ENCODE measurements around the gene BMP2K.
"Not testable (repeated sequence)": the region's sequence is repeated elsewhere in the genome, so short reads cannot be mapped to it uniquely, and the experiment has no call there.

The BMP2K gene

DNA sequence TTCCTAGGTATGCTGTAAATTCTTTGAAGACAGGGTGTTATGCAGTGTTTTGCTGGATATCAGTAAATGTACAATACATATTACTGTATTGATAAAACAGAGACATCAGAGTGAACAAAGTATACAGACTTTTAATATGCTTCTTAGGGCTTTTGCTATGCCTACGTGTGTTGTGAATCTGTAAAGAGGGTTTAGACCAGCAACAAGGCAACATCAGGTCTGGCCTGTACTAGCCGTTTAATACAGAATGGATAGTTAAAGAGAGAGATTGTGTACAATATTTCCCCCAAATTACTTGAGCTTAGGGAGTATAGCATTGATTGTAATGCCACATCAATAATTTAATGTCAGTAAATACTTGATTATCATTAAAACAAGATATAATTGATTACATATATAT is 87.8 kb downstream of the BMP2K start:
- DNase-seq (ENCODE audit: low read depth in 2 of 2): no peak

DNA sequence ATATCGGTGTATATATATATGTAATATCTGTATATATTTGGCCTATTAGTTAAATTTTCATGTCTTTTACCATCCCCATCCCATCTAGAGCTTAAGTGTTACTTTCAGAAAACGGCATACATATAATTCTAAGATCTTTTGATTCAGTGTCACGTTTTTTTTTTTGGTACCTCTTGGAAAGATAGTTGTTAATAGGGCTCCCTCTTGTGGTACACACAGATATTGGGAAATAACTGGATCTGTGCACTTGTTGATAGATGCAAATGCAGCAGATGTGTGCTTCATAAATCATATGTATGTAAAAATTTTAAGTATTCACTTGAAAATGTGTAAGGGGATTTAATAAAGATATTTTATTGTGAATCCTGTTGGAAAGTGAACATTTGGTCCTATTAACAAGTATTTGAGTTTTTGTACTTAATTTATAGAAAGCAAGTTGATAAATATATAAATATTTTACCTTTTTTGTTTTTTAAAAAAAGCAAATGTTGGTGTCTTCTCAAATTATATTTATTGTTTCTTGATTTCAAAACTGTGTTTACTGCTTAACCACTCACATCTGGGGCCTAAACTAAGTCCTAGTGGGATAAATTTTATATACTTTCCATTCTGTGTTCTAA is 88.4 kb downstream of the BMP2K start:
- DNase-seq (ENCODE audit: low read depth in 2 of 2): no peak

DNA sequence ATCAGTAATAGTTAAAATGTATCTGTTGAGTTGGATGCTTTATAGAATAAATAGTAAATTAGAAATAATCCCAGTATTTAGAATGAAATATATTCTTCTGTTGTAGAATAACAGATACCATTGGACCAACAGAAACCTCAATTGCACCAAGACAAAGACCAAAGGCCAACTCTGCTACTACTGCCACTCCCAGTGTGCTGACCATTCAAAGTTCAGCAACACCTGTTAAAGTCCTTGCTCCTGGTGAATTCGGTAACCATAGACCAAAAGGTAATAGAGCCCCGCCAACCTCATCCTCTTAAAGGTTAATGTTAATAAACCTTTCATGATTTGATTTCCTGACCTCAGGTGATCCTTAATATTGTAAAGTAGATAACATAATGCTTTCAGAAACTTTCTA is 89.3 kb downstream of the BMP2K start:
- no peak for DNase-seq (ENCODE audit: low read depth in 2 of 2)

DNA sequence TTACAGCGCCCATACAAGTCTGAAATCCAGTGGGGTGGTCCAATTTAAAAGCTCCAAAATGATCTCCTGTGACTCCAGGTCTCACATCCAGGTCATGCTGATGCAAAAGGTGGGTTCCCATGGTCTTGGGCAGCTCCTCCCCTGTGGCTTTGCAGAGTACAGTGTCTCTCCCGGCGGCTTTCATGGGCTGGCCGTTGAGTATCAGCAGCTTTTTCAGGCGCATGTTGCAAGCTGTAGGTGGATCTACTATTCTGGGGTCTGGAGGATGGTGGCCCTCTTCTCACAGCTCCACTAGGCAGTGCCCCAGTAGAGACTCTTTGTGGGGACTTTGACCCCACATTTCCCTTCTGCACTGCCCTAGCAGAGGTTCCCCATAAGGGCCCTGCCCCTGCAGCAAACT is 92.6 kb downstream of the BMP2K start:
- not testable (repeated sequence) for DNase-seq (ENCODE audit: low read depth in 2 of 2)

DNA sequence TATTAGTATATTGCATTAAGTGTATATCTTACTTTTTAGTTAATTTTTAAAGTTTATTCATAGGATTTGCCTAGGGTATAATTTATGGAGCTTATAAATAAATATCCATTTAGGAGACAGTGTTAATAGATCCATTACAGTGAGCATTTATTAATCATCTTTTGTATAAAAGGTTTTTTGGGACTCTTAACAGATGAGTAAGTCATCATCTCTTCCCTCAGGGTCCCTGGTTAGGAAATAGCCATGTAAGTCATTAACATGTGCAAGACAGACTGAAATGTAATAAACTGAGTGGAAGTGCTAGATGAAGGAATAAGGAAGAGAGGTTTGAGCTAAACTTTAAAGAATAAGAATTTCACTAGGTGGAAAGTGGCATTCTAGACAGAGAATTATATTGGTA is 93.9 kb downstream of the BMP2K start:
- DNase-seq (ENCODE audit: low read depth in 2 of 2): no peak

DNA sequence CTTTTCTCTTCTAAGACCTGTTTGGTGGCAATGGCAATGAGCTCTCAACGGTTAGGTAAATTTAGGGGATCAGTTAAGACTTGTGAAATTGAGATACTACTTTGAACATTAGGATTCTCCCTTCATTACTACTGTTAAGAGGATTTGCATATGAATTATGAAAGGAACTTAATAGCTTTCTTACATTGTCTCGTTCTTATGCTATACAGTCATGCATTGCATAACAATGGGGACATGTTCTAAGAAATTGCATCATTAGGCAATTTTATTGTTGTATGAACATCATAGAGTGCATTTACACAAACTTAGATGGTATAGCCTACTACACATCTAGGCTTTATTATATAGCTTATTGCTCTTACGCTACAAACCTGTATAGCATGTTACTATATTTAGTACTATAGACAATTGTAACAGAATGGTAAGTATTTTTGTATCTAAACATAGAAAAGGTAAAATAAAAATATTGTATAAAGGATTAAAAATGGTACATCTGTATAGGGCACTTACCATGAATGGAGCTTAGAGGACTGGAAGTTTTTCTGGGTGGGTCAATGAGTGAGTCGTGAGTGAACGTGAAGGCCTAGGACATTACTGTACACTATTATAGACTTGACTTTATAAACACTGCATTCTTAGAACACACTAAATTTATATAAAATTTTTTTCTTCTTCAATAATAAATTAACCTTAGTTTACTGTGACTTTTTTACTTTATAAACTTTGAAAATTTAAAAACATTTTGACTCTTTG is 100.6 kb downstream of the BMP2K start:
- DNase-seq (ENCODE audit: low read depth in 2 of 2): no peak

DNA sequence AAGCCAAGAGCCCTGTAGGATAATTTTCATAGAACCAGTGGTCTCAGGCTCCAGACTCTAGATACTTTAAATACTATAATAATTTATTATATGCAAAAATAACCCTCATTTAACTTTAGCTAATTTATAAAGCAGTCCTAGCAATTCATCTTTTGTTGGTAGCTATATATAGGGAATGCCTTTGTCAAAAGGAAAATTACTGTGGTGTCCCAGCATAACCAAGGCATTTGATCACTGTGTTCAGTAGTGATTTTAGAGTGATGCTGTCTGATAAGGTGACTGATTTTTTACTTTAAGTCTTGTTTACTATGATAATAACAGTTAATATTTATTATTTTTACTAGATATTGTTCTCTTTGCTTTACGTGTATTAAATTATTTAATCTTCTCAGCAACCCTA is 101.9 kb downstream of the BMP2K start:
- DNase-seq (ENCODE audit: low read depth in 2 of 2): no peak

DNA sequence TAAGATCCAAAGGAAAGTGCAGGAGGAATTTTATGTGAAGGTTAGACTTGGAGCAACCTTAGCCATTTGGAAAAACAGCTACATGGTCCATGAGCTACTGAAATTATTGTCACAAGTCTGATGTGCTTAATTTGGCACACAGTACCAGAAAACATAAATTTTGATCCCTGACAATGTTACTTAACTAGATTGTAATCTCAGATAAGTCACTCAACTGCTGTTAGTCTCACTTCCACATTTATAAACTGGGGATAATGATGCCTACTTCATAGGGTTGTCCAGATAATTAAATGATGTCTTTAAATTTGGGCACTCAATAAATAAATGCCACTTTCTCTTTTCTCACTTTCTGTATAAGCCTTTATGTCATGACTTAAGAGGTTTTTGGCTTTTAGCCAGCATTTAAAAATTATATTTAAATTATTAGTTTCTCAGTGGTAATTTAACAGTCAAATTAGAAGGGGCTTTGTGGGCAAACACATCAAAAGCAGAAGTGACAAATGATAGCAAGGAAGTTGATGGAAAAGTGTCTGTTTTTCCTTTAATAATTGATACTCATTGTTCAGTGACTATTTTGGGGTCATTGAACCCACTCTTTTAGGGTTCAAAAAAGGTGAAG is 104.8 kb downstream of the BMP2K start:
- no peak for DNase-seq (ENCODE audit: low read depth in 2 of 2)

DNA sequence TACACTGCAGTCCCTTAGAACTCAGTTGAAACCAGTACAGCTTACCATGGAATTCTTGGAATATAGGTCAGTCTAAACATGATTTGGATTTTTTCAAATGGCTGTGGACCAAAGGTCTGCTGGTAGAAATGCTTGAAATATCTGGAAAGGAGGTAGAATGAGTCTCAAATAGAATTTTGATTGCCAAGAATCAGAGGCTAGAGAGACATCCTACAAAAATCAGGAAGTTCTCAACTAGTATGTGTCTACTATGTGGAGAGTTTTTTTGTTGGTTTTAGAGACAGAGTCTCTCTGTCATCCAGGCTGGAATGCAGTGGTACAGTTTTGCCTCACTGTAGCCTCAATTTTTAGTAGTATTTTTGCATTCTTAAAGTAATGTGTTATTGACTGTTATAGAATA is 109.4 kb downstream of the BMP2K start:
- DNase-seq (ENCODE audit: low read depth in 2 of 2): no peak

DNA sequence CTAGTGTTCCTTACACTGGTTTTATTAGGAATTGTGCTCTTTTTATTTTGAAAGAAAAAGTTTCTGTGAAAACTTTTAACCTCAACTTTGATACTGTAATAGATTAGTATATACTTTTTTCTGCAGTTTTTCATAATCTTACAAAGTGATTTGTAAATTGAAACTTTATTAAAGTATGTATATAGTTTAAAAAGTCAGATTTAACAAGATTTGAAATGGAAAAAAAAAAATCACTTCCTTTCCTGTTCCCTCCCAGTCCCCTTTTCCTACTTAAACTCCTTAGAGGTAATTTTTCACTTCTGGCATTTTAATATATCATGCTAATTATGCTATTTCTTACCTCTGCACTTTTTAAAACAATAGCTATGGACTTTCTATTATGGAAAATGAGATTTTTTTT is 113.8 kb downstream of the BMP2K start:
- no peak for DNase-seq (ENCODE audit: low read depth in 2 of 2)

DNA sequence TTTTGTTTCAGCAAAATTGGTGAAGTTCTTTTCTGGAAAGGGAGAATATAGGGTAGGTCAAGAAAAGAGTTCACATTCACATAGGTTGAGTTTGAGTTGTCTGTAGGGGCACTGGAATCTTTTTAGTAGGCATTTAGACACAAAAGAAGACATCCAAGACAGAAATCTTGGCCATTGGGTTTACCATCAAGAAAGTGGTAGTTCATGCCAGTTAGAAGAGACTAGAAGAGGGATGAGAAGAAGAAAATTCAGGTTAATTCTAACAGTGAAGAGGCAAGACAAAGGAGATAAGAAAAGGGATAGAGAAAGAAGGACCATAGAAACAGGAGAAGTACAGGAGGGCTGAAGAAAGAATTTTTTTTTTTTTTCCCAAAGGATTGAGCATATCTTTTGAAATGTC is 123.2 kb downstream of the BMP2K start:
- DNase-seq (ENCODE audit: low read depth in 2 of 2): no peak

DNA sequence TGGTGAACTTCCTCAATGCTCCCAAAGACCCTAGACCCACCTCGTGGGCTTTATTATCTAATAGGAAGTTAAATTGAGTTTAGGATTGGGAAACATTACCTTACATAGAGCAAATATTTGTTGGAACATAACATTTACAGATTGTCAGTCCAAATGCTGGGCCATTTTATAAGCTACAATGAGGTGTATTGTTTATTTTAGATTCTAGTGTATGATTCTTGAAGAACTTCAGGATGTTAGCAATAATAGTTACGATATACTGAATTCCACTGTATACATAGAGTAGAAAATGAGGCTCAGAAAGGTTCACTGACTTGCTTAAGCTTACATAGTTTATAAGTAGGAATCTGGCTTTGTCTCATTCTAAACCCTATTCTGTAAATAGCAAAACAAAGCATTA is 125.7 kb downstream of the BMP2K start:
- DNase-seq (ENCODE audit: low read depth in 2 of 2): no peak

DNA sequence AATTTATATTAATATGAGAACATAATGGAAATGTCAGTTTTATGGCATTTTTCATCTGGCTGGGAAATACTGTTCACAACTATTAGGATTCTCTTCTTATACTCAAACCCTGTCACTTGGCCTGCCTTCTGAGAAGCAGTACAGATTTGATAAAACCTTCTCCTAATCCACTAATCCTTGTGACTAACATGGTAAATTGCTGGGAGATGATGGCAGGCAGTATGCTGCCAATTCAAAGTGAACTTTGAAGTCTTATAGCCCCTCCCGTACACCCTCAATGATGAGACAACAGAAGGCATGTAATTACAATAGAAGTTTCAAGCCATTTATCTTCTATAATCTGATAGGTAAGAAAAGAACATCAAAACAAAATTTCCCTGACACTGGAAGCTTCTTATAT is 126.1 kb downstream of the BMP2K start:
- DNase-seq (ENCODE audit: low read depth in 2 of 2): no peak

DNA sequence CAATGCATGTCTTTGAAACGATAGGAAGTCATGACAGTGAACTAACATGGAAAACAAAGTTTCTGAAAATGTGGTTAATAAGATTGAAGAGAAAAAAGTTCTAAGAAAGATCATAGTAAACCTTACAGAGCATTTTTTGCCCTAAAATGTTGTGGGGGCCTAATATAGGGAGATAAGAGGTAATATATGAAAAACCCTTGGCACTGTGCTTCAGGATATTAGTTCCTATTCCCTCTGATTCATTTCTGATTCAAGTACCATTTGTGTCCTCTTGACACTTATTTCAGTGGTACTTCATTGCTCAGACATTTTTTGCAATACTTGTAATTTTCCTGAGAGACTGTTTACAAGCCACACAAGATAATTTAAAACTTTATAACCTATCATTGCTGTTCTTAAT is 128.0 kb downstream of the BMP2K start:
- no peak for DNase-seq (ENCODE audit: low read depth in 2 of 2)

DNA sequence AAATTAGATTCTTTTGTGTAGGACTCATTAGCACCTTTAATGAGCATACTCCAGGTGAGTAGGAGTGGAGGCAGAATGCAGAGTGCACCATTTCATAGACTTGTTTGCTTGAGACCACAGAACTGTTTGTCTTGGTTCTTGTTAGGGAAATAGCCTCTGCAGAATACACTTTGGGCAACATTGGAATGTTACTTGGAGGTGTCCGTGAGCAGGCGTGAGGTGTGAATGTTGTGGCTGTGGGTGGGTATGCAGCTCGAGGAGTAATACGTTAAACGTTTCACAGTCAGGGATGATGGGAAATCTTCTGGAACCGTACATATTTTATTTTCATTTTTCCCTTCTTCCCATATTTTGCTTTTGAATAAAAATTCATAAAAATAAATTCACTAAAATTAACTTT is 131.5 kb downstream of the BMP2K start:
- no peak for DNase-seq (ENCODE audit: low read depth in 2 of 2)

DNA sequence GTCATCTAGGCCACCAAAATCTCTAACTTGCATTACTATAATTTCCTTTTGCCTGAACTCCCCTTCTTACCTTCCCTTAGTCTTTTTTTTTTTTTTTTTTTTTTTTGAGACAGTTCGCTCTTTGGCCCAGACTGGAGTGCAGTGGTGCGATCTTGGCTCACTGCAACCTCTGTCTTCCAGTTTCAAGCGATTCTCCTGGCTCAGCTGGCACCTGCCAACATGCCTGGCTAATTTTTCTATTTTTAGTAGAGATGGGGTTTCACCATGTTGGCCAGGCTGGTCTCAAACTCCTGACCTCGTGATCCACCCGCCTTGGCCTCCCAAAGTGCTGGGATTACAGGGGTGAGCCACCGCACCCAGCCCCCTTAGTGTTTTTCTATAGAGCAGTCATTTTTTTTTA is 132.8 kb downstream of the BMP2K start:
- DNase-seq (ENCODE audit: low read depth in 2 of 2): not testable (repeated sequence)

DNA sequence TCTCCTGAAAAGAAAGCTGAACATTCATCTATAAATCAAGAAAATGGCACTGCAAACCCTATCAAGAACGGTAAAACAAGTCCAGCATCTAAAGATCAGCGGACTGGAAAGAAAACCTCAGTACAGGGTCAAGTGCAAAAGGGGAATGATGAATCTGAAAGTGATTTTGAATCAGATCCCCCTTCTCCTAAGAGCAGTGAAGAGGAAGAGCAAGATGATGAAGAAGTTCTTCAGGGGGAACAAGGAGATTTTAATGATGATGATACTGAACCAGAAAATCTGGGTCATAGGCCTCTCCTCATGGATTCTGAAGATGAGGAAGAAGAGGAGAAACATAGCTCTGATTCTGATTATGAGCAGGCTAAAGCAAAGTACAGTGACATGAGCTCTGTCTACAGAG is 134.5 kb downstream of the BMP2K start:
- DNase-seq (ENCODE audit: low read depth in 2 of 2): no peak

DNA sequence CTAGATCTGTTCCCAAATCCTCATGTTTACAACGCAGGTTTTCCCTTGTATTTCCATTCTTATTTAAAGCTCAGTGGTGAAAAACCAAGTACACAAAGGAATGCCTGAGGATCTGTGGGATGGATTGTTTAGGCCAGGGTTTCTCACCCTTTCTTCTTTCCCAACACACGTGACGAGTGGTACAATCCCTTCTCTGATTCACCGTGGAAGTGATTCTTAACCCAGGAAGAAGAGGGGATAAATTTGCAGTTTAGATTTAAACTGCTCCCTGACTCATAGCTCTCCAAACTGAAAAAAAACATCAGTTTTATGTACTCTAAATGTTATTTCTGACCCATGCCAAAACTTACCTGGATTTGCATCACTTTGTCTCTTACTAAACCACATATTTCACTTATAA is 146.1 kb downstream of the BMP2K start:
- DNase-seq (ENCODE audit: low read depth in 2 of 2): no peak

DNA sequence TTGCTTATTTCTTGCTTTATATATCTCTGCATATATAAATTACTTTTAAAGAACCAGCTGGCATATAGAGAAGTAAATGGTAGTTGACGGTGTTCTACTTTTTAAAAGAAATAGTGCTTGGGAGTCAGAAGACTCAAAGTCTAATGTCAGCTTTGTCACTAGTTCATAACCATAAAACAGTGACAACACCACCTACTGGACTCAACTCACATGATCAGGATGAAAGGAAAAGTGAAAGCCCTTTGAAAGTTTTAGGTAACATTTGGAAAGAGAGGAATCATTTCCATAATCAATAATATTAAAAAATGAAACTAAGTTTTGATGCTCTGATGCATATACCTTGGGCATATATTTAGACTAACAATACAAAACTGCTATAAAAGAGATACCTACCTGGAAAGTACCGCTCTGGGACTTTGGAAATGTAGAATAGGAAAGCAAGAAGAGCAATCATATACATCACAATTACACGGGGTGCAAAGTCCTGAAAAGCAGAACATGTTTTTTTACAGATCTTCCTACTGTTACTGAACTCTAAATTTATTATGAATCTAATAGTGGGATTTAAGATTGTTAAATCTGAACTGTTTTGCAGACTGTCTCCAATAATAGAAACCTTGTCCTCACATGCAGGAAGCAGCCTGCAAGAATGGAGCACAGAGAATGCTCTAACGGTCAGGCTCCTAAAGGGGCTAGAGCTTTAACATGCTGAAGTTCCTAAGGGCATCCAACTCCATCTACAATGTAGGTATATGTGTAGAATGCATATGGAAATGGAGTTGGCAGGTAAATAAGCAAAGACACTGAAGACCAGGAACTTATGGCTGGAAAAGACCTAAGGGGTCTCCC is 147.5 kb downstream of the BMP2K start:
- no peak for DNase-seq (ENCODE audit: low read depth in 2 of 2)

DNA sequence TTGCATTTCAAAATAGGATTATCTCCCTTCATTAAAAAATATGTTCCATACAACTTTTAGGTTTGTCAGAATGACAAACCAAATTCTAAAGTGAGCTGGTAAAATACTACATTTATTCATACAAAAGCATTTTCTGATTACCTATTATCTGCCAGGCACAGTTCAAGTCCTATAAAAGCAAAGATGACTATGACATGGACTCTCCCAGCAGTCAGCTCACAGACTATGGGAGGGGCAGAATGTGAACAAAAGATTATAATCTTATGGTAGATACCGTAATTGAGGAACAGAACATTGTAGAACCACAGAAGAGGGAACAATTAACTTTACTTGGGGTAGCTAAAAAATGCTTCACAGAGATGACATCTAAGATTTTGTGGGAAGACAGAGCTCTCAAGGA is 150.7 kb downstream of the BMP2K start:
- DNase-seq (ENCODE audit: low read depth in 2 of 2): no peak

DNA sequence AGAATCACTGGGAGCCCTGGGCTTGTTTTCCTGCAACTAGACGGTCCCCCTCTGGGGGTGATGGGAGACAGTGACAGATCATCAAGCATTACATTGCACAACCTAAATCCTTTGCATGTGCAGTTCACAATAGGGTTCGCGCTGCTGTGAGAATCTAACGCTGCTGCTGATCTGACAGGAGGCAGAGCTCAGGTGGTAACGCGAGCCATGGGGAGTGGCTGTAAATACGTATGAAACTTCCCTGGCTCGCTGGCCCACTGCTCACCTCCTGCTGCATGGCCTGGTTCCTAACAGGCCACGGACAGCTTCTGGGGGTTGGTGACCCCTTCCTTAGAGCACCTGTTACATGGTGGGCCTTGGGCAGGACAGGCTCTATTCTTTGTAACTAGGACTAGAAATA is 152.7 kb downstream of the BMP2K start:
- DNase-seq (ENCODE audit: low read depth in 2 of 2): no peak

DNA sequence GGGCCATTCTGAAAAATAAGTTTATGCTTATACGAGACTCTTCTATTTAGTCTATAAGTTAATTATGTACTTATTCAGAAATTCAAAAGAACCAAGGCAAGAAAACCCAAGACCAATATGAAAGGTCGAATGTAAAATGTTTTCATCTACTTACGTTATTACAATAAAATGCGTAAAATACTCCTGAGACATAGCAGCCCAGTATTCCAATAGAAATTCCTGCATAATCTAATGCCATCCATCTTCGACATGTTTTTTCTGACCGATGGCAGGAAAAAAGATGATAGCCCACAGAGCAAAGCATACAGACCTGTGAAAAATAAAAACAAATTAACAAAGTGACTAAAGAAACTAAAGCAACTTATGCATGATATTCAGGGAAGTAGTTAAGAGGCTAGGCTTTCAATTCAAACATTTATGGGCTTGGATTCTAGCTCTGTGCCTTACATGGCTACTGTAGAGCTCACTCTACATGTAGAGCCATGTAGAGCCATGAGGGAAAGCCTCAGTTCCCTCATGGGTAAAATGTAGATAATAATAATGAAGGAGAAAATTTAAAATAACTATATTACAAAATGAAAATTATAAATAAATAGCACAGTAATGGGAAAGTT is 154.0 kb downstream of the BMP2K start:
- DNase-seq (ENCODE audit: low read depth in 2 of 2): no peak
